PC-3 (cell line): ENCODE data around the gene TFB1M.

ENCODE experiments used
- EZH2phosphoT487 ChIP-seq: fragments of 300-600 bp; sonication (generic); IDR thresholded peaks from 2 replicates; pipeline ENCODE4 v1.6.1; 2018; ENCODE audit warnings: mild to moderate bottlenecking, antibody characterized with exemption, low read length, borderline replicate concordance
- TF ChIP-seq, protein P1 (sequence below): fragments of 300-600 bp; sonication (generic); conservative IDR thresholded peaks from 2 replicates; pipeline ENCODE4 v1.5.1; 2017; ENCODE audit warnings: antibody characterized with exemption, low read depth, mild to moderate bottlenecking, low read length

GRCh38 chr6:155257796-155258195 lies 56.5 kb downstream of the TFB1M start:
- TF ChIP-seq, protein P1, sequence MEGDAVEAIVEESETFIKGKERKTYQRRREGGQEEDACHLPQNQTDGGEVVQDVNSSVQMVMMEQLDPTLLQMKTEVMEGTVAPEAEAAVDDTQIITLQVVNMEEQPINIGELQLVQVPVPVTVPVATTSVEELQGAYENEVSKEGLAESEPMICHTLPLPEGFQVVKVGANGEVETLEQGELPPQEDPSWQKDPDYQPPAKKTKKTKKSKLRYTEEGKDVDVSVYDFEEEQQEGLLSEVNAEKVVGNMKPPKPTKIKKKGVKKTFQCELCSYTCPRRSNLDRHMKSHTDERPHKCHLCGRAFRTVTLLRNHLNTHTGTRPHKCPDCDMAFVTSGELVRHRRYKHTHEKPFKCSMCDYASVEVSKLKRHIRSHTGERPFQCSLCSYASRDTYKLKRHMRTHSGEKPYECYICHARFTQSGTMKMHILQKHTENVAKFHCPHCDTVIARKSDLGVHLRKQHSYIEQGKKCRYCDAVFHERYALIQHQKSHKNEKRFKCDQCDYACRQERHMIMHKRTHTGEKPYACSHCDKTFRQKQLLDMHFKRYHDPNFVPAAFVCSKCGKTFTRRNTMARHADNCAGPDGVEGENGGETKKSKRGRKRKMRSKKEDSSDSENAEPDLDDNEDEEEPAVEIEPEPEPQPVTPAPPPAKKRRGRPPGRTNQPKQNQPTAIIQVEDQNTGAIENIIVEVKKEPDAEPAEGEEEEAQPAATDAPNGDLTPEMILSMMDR = no peak
- TF ChIP-seq EZH2phosphoT487 = no peak
